Measurements from ENCODE around the gene NOXO1. TPM values are rescaled to one million over a fixed set of nuclear protein-coding genes. Genes with fewer than 3 reads are reported as not detected.

Gene NOXO1
- total and polyA plus RNA-seq, 2 donors (not counting 3 experiments of a cell fraction or from before 2014, with no cell fraction given): 0.37 to 0.60 TPM

GRCh38 chr16:1949507-1949906 lies 31.8 kb downstream of the NOXO1 start:
- intact Hi-C loops (cut with micrococcal nuclease): no loop called here

GRCh38 chr16:1947369-1947670 lies 33.9 kb downstream of the NOXO1 start:
- no peaks in the 10 kb centered on the region for H3K27me3 ChIP-seq (ENCODE audit: control insufficient read depth in 2 of 2, insufficient read depth in 2 of 2, low read length in 2 of 2)
- no peak overlapping the region for H3K9ac ChIP-seq (replicated peaks; ENCODE audit: extremely low read depth, insufficient read depth, low read length)
- H3K79me2 ChIP-seq (ENCODE audit: control insufficient read depth, insufficient read depth, low read length): no peaks in the 10 kb centered on the region
- no peak overlapping the region for H2AFZ ChIP-seq (ENCODE audit: low read depth, low read length)
- no peak overlapping the region for H3K4me3 ChIP-seq (replicated peaks in 1 of 3; ENCODE audit: insufficient read depth in 1 of 3, low read depth in 1 of 3, low read length in 3 of 3)
- no TSS peak for BruUV-seq (replicated peaks)
- H3K9me1 ChIP-seq (replicated peaks; ENCODE audit: control insufficient read depth, extremely low read depth, insufficient read depth, low read length): no peaks in the 10 kb centered on the region
- H3K36me3 ChIP-seq (ENCODE audit: control insufficient read depth in 2 of 2, extremely low read depth in 1 of 2, insufficient read depth in 2 of 2, low read length in 2 of 2): no peaks in the 10 kb centered on the region
- TF ChIP-seq, protein P1, sequence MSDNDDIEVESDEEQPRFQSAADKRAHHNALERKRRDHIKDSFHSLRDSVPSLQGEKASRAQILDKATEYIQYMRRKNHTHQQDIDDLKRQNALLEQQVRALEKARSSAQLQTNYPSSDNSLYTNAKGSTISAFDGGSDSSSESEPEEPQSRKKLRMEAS (IDR thresholded peaks at IDR 0.05; ENCODE audit: insufficient read depth, insufficient read length): no peak
- no peak for TF ChIP-seq FOS (IDR thresholded peaks at IDR 0.05; ENCODE audit: borderline replicate concordance, insufficient read depth, low read length)
- no peak for TF ChIP-seq POLR2AphosphoS5 (IDR thresholded peaks at IDR 0.05; ENCODE audit: insufficient read depth, low read depth, low read length)
- no peak for TF ChIP-seq POLR2A (IDR thresholded peaks at IDR 0.05; ENCODE audit: low read depth, low read length)
- no peak for TF ChIP-seq GATA2 (IDR thresholded peaks at IDR 0.05; ENCODE audit: insufficient read depth, insufficient read length, low read depth, low read length)
- no peak for TF ChIP-seq EZH2 (IDR thresholded peaks at IDR 0.05; ENCODE audit: borderline replicate concordance, low read depth, low read length, severe bottlenecking)
- TF ChIP-seq JUN (IDR thresholded peaks at IDR 0.05; ENCODE audit: borderline replicate concordance, insufficient read depth, insufficient read length, low read depth): no peak
- TF ChIP-seq, protein P2, sequence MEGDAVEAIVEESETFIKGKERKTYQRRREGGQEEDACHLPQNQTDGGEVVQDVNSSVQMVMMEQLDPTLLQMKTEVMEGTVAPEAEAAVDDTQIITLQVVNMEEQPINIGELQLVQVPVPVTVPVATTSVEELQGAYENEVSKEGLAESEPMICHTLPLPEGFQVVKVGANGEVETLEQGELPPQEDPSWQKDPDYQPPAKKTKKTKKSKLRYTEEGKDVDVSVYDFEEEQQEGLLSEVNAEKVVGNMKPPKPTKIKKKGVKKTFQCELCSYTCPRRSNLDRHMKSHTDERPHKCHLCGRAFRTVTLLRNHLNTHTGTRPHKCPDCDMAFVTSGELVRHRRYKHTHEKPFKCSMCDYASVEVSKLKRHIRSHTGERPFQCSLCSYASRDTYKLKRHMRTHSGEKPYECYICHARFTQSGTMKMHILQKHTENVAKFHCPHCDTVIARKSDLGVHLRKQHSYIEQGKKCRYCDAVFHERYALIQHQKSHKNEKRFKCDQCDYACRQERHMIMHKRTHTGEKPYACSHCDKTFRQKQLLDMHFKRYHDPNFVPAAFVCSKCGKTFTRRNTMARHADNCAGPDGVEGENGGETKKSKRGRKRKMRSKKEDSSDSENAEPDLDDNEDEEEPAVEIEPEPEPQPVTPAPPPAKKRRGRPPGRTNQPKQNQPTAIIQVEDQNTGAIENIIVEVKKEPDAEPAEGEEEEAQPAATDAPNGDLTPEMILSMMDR (IDR thresholded peaks at IDR 0.05; ENCODE audit: extremely low read depth in 1 of 2, insufficient read depth in 1 of 2, low read depth in 1 of 2, low read length in 2 of 2): no peak
- no peak for TF ChIP-seq MYC (IDR thresholded peaks at IDR 0.05; ENCODE audit: low read depth, low read length)
- DNase-seq (ENCODE audit: low read depth, low spot score) (no peak), FAIRE-seq (no peak)
- POLR2A ChIA-PET: interaction anchor here (0.7 kb wide), 1 partner anchor 9 kb away, joined by 4 read pairs; no protein-coding TSS in a partner anchor
- peaks cover 5% of the 10 kb centered on the region for H3K4me1 ChIP-seq (ENCODE audit: control insufficient read depth, extremely low read depth, insufficient read depth, low read length)
- intact Hi-C loops (cut with micrococcal nuclease) (no loop called here), dilution Hi-C loops (cut with MboI; ENCODE audit: extremely low pct_ligation_motif_present, low sequenced_read_pairs) (no loop called here)
- no peaks in the 10 kb centered on the region for H4K20me1 ChIP-seq (replicated peaks; ENCODE audit: control insufficient read depth, extremely low read depth, insufficient read depth, low read length)
- CTCF ChIA-PET: no interaction called here
- no peak overlapping the region for H3K27ac ChIP-seq (ENCODE audit: insufficient read depth, low read depth, low read length)
- H3K9me3 ChIP-seq (replicated peaks; ENCODE audit: control insufficient read depth, insufficient read depth, low read length): no peaks in the 10 kb centered on the region
- H3K4me2 ChIP-seq (ENCODE audit: insufficient read depth, low read length): no peak overlapping the region

More at GRCh38 chr16:1949507-1949906, 31.8 kb downstream of the NOXO1 start:
- H3K79me2 ChIP-seq (ENCODE audit: control insufficient read depth, insufficient read depth, low read length): no peaks in the 10 kb centered on the region
- DNase-seq (ENCODE audit: low read depth, low spot score) (no peak), FAIRE-seq (no peak)
- dilution Hi-C loops (cut with MboI; ENCODE audit: extremely low pct_ligation_motif_present, low sequenced_read_pairs): no loop called here
- H3K4me1 ChIP-seq (ENCODE audit: control insufficient read depth, extremely low read depth, insufficient read depth, low read length): no peaks in the 10 kb centered on the region
- no peak overlapping the region for H3K9ac ChIP-seq (replicated peaks; ENCODE audit: extremely low read depth, insufficient read depth, low read length)
- no peaks in the 10 kb centered on the region for H3K9me3 ChIP-seq (replicated peaks; ENCODE audit: control insufficient read depth, insufficient read depth, low read length)
- ChIA-PET CTCF (no interaction called here), POLR2A (no interaction called here)
- H3K4me3 ChIP-seq (replicated peaks in 1 of 3; ENCODE audit: insufficient read depth in 1 of 3, low read depth in 1 of 3, low read length in 3 of 3): no peak overlapping the region
- no peak overlapping the region for H3K27ac ChIP-seq (ENCODE audit: insufficient read depth, low read depth, low read length)
- no peaks in the 10 kb centered on the region for H3K9me1 ChIP-seq (replicated peaks; ENCODE audit: control insufficient read depth, extremely low read depth, insufficient read depth, low read length)
- H3K36me3 ChIP-seq (ENCODE audit: control insufficient read depth in 2 of 2, extremely low read depth in 1 of 2, insufficient read depth in 2 of 2, low read length in 2 of 2): no peaks in the 10 kb centered on the region
- no peaks in the 10 kb centered on the region for H3K27me3 ChIP-seq (ENCODE audit: control insufficient read depth in 2 of 2, insufficient read depth in 2 of 2, low read length in 2 of 2)
- no peak overlapping the region for H2AFZ ChIP-seq (ENCODE audit: low read depth, low read length)
- BruUV-seq (replicated peaks): no TSS peak
- no peak overlapping the region for H3K4me2 ChIP-seq (ENCODE audit: insufficient read depth, low read length)
- no peaks in the 10 kb centered on the region for H4K20me1 ChIP-seq (replicated peaks; ENCODE audit: control insufficient read depth, extremely low read depth, insufficient read depth, low read length)
- TF ChIP-seq, protein P1 (IDR thresholded peaks at IDR 0.05; ENCODE audit: insufficient read depth, insufficient read length): no peak
- TF ChIP-seq EZH2 (IDR thresholded peaks at IDR 0.05; ENCODE audit: borderline replicate concordance, low read depth, low read length, severe bottlenecking) (no peak), JUN (IDR thresholded peaks at IDR 0.05; ENCODE audit: borderline replicate concordance, insufficient read depth, insufficient read length, low read depth) (no peak), FOS (IDR thresholded peaks at IDR 0.05; ENCODE audit: borderline replicate concordance, insufficient read depth, low read length) (no peak), GATA2 (IDR thresholded peaks at IDR 0.05; ENCODE audit: insufficient read depth, insufficient read length, low read depth, low read length) (no peak), MYC (IDR thresholded peaks at IDR 0.05; ENCODE audit: low read depth, low read length) (no peak), POLR2A (IDR thresholded peaks at IDR 0.05; ENCODE audit: low read depth, low read length) (no peak), POLR2AphosphoS5 (IDR thresholded peaks at IDR 0.05; ENCODE audit: insufficient read depth, low read depth, low read length) (no peak)

Data from endothelial cell of umbilical vein (primary cell).